Subcutaneous abdominal adipose tissue (tissue), 5 donors: ENCODE results near the gene MIEN1.
"Not testable (repeated sequence)": the region's sequence is repeated elsewhere in the genome, so short reads cannot be mapped to it uniquely, and the experiment has no call there.

Experiments
- H3K27ac ChIP-seq: one replicate; pipeline ENCODE4 v1.7.0; 2013; ENCODE audit warnings: low read depth, mild to moderate bottlenecking, inconsistent platforms, low read length, moderate library complexity
- H3K27me3 ChIP-seq, 5 donors: one replicate each; pipeline ENCODE4 v1.7.0; 2013; ENCODE audit warnings: low read length in 5 of 5, inconsistent platforms in 1 of 5; ENCODE audit not compliant: control insufficient read depth in 5 of 5, insufficient read depth in 4 of 5
- H3K36me3 ChIP-seq, 5 donors: one replicate each; pipeline ENCODE4 v1.7.0; 2013; ENCODE audit warnings: low read length in 5 of 5; ENCODE audit not compliant: control insufficient read depth in 5 of 5, insufficient read depth in 5 of 5
- H3K4me1 ChIP-seq, 5 donors: one replicate each; pipeline ENCODE4 v1.7.0; 2013; ENCODE audit warnings: low read length in 5 of 5, mild to moderate bottlenecking in 3 of 5, moderate library complexity in 1 of 5; ENCODE audit not compliant: control insufficient read depth in 5 of 5, insufficient read depth in 5 of 5
- H3K4me3 ChIP-seq, 5 donors: one replicate each; pipeline ENCODE4 v1.7.0; 2013; ENCODE audit warnings: low read length in 5 of 5, low read depth in 1 of 5
- H3K9ac ChIP-seq, 5 donors: one replicate each; pipeline ENCODE4 v1.7.0; 2013; ENCODE audit warnings: low read length in 5 of 5, mild to moderate bottlenecking in 4 of 5, moderate library complexity in 3 of 5
- H3K9me3 ChIP-seq, 5 donors: one replicate each; pipeline ENCODE4 v1.7.0; 2013; ENCODE audit warnings: low read length in 5 of 5; ENCODE audit not compliant: control insufficient read depth in 5 of 5
- donor health status: healthy.
- donor health status: healthy.
- donor health status: healthy.
- donor health status: healthy.
- donor health status: healthy.

MIEN1 gene

GRCh38 chr17:39748444-39749034 lies 18.2 kb upstream of the MIEN1 start:
- H3K27ac ChIP-seq, H3K9ac ChIP-seq, H3K4me3 ChIP-seq, H3K9me3 ChIP-seq, H3K36me3 ChIP-seq: not testable (repeated sequence)
- peaks cover 0 to 21% (median 10%) of the 10 kb centered on the region in 5 donors for H3K4me1 ChIP-seq
- H3K27me3 ChIP-seq = peaks cover 3 to 15% (median 9%) of the 10 kb centered on the region in 5 donors

DNA sequence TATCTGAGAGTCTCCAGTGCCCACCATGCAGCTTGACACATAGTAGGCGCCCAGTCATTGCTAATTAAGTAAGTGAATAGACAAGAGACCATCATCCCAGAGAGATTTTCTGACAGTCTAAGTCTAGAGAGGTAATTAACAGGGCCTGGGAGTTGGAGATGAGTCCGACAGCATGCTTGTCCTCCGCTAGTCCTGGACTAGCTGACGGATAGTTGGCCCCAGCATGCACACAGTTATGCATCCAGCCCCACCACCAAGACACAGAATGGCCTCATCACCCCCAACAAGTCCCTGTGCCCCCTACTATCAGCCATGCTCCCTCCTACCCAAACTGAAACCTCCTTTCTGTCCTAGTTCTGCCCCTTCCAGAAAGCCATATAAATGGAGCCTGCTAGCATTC lies 17.4 kb upstream of the MIEN1 start:
- H3K9ac ChIP-seq = no peak overlapping the region

GRCh38 chr17:39746145-39746461 lies 15.8 kb upstream of the MIEN1 start:
- Histone ChIP-seq H3K27me3 (peaks cover 9 to 36% (median 32%) of the 10 kb centered on the region in 5 donors), H3K27ac (no peak overlapping the region), H3K4me3 (no peak overlapping the region), H3K9ac (no peak overlapping the region), H3K9me3 (no peaks in the 10 kb centered on the region), H3K4me1 (peaks cover 0 to 12% (median 4%) of the 10 kb centered on the region in 5 donors), H3K36me3 (no peaks in the 10 kb centered on the region)

More for the DNA sequence above, 17.4 kb upstream of the MIEN1 start:
- H3K27me3 ChIP-seq = peaks cover 9 to 22% (median 17%) of the 10 kb centered on the region in 5 donors
- peaks cover 0 to 14% (median 4%) of the 10 kb centered on the region in 5 donors for H3K4me1 ChIP-seq
- no peaks in the 10 kb centered on the region for H3K36me3 ChIP-seq
- no peaks in the 10 kb centered on the region for H3K9me3 ChIP-seq
- no peak overlapping the region for H3K27ac ChIP-seq
- no peak overlapping the region for H3K4me3 ChIP-seq

GRCh38 chr17:39745335-39746144 lies 15.2 kb upstream of the MIEN1 start:
- Histone ChIP-seq H3K27ac (no peak overlapping the region), H3K4me1 (peaks cover 0 to 7% (median 4%) of the 10 kb centered on the region in 5 donors), H3K9me3 (no peaks in the 10 kb centered on the region), H3K36me3 (no peaks in the 10 kb centered on the region), H3K27me3 (peaks cover 10 to 40% (median 37%) of the 10 kb centered on the region in 5 donors), H3K4me3 (no peak overlapping the region), H3K9ac (no peak overlapping the region)

- H3K9me3 ChIP-seq = no peaks in the 10 kb centered on the region
- H3K27ac ChIP-seq = no peak overlapping the region
- peaks cover 0 to 2% (median under 1%) of the 10 kb centered on the region in 5 donors for H3K4me1 ChIP-seq
- no peak overlapping the region for H3K9ac ChIP-seq
- peaks cover 17 to 46% (median 44%) of the 10 kb centered on the region in 5 donors for H3K27me3 ChIP-seq
- H3K36me3 ChIP-seq = no peaks in the 10 kb centered on the region
- H3K4me3 ChIP-seq = no peak overlapping the region
Observed at GRCh38 chr17:39744836-39745215, 14.5 kb upstream of the MIEN1 start.

DNA sequence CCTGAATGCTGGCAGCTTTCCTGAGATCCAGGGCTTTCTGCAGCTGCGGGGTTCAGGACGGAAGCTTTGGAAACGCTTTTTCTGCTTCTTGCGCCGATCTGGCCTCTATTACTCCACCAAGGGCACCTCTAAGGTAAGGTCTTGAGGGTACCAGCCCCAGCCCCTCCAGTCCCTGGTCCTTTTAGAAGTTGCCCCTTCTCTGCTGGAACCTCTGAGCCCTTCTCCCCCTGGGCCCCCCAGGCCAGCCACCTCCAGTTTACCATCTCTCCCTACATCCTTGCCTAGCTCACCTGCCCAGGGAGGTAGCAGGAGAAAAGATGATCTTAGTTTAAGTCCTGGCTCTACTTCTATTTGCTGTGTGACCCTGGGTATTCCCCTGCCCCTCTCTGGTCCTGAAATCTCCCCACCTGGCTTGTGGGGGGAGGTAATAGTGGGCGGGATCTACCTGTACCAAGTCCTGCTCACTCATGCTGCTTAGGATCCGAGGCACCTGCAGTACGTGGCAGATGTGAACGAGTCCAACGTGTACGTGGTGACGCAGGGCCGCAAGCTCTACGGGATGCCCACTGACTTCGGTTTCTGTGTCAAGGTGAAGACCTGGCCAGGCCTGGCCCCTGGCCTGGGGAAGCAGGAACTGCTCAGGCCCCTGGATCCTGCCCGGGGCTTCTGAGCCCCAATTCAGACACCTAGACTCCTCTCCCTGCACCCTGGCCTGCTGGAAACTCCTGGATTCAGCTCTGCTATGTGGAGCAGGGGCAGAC lies 13.9 kb upstream of the MIEN1 start:
- H3K4me1 ChIP-seq = peaks cover 0 to 8% (median 6%) of the 10 kb centered on the region in 5 donors
- H3K36me3 ChIP-seq = no peaks in the 10 kb centered on the region
- no peak overlapping the region for H3K9ac ChIP-seq
- peaks cover 22 to 51% (median 50%) of the 10 kb centered on the region in 5 donors for H3K27me3 ChIP-seq
- H3K27ac ChIP-seq = no peak overlapping the region
- no peak overlapping the region for H3K4me3 ChIP-seq
- H3K9me3 ChIP-seq = no peaks in the 10 kb centered on the region

GRCh38 chr17:39742856-39743436 lies 12.6 kb upstream of the MIEN1 start:
- Histone ChIP-seq H3K9ac (no peak overlapping the region), H3K27ac (no peak overlapping the region), H3K4me1 (peaks cover 0 to 17% (median 15%) of the 10 kb centered on the region in 5 donors), H3K36me3 (no peaks in the 10 kb centered on the region), H3K9me3 (no peaks in the 10 kb centered on the region), H3K27me3 (peaks cover 27 to 55% (median 54%) of the 10 kb centered on the region in 5 donors), H3K4me3 (no peak overlapping the region)

DNA sequence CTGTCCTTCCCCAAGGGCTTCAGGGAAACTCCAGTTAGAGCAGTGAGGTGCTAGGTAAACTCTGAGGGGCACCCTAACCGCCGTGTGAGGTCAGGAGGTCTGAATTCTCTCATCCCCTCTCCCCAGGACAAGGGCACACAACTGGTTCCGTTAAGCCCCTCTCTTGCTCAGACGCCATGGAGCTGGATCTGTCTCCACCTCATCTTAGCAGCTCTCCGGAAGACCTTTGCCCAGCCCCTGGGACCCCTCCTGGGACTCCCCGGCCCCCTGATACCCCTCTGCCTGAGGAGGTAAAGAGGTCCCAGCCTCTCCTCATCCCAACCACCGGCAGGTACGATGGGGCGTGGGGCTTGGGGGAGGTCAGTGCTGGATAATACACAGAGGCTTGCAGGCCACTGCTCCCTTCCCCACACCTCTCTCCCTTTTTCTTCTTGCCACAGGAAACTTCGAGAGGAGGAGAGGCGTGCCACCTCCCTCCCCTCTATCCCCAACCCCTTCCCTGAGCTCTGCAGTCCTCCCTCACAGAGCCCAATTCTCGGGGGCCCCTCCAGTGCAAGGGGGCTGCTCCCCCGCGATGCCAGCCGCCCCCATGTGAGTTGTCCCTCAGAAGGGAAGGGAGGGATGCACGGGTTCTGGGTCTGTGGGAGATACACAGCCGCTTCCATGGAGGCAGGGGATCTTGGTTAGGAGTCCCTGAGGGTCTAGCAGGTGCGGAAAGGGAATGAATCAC lies 12.0 kb upstream of the MIEN1 start:
- Histone ChIP-seq H3K9me3 (no peaks in the 10 kb centered on the region), H3K36me3 (no peaks in the 10 kb centered on the region), H3K4me3 (no peak overlapping the region), H3K9ac (no peak overlapping the region), H3K27me3 (peaks cover 34 to 61% (median 60%) of the 10 kb centered on the region in 5 donors), H3K4me1 (peaks cover 0 to 22% (median 20%) of the 10 kb centered on the region in 5 donors), H3K27ac (no peak overlapping the region)

GRCh38 chr17:39740357-39741111 lies 10.2 kb upstream of the MIEN1 start:
- no peak overlapping the region for H3K27ac ChIP-seq
- no peaks in the 10 kb centered on the region for H3K9me3 ChIP-seq
- H3K36me3 ChIP-seq = no peaks in the 10 kb centered on the region
- no peak overlapping the region for H3K4me3 ChIP-seq
- peaks cover 0 to 22% (median 20%) of the 10 kb centered on the region in 5 donors for H3K4me1 ChIP-seq
- no peak overlapping the region for H3K9ac ChIP-seq
- peaks cover 34 to 72% (median 67%) of the 10 kb centered on the region in 5 donors for H3K27me3 ChIP-seq
